Measurements from ENCODE around the gene YPEL2.

GRCh38 chr17:59401274-59401673 is 69.8 kb downstream of the YPEL2 start:
- TF ChIP-seq CTCF (IDR thresholded peaks at IDR 0.05; ENCODE audit: insufficient read depth, low read depth, low read length) (no peak), EZH2 (IDR thresholded peaks at IDR 0.05; ENCODE audit: insufficient read depth, low read length) (no peak)

Measured in astrocyte (in vitro differentiated cells and primary cell).